HCT116 (cell line): ENCODE results near the gene UMODL1. TPM values are rescaled to one million over a fixed set of nuclear protein-coding genes. Genes with fewer than 3 reads are reported as not detected.

Experiments
- ATAC-seq: fragments of 200-7000 bp; cut with Tn5 transposase; 2 replicates; pipeline ENCODE4 v1.9.1; 2020; ENCODE audit warnings: mild to moderate bottlenecking, moderate library complexity
- BruUV-seq: library from RNA; stranded (reverse); fragments of 400-500 nt; replicated peaks from 2 replicates; lab custom pipeline; 2021; lab: Mats Ljungman, UMichigan
- CTCF ChIA-PET: fragments of 300-600 bp; sonication (Branson Sonifier 250); formaldehyde crosslinking; loops from one replicate; lab custom pipeline; 2021; ENCODE audit warnings: antibody characterized with exemption; lab: Charles Lee
- POLR2A ChIA-PET: fragments of 300-600, 350-600 bp; sonication (Branson Sonifier 250); formaldehyde crosslinking; loops from one replicate; lab custom pipeline; 2021; ENCODE audit warnings: antibody characterized with exemption; lab: Charles Lee
- RAD21 ChIA-PET, 2 experiments: fragments of 300-600 bp; sonication (Branson Sonifier 250); formaldehyde crosslinking; loops; one replicate each; lab custom pipeline; 2023; ENCODE audit warnings: low total read pairs in 2 of 2; ENCODE audit not compliant: uncharacterized antibody in 2 of 2, unreplicated experiment in 2 of 2, low non-redundant PET in 1 of 2; lab: Charles Lee
- DNase-seq: peaks from one replicate; pipeline ENCODE4 v3.0.0-alpha.2; 2010; ENCODE audit warnings: low read depth, low spot score
- H2AFZ ChIP-seq: fragments of 200-600 bp; shearing (Covaris generic), sonication (generic); 2 replicates; pipeline ENCODE4 v1.6.1; 2017; ENCODE audit warnings: low read depth, mixed run types, mixed read lengths, antibody characterized with exemption, low read length; ENCODE audit not compliant: poor library complexity, severe bottlenecking
- H3K27ac ChIP-seq: 2 replicates; pipeline ENCODE4 v1.5.1; 2012; ENCODE audit warnings: low read depth, low read length
- H3K27me3 ChIP-seq: fragments of 200-600 bp; sonication (generic); 2 replicates; pipeline ENCODE4 v1.6.1; 2016; ENCODE audit warnings: mixed run types, low read length, mixed read lengths; ENCODE audit not compliant: insufficient read depth
- H3K36me3 ChIP-seq, 2 experiments: fragments of 200-500 bp in 1 of 2; fragments of 200-600 bp in 1 of 2; sonication (Bioruptor generic) in 1 of 2; sonication (generic) in 1 of 2; 2 replicates each; pipeline versions ENCODE4 v1.5.1 to v1.6.1; 2014 to 2016; ENCODE audit warnings: low read length in 2 of 2, inconsistent platforms in 1 of 2, mixed read lengths in 1 of 2, mixed run types in 1 of 2; ENCODE audit not compliant: insufficient read depth in 2 of 2, control insufficient read depth in 1 of 2
- H3K4me1 ChIP-seq, 2 experiments: fragments of 200-600 bp in 1 of 2; sonication (generic) in 1 of 2; 2 replicates each; pipeline versions ENCODE4 v1.5.1 to v1.6.1; 2012 to 2017; ENCODE audit warnings: low read length in 2 of 2, inconsistent platforms in 1 of 2, mild to moderate bottlenecking in 1 of 2, mixed read lengths in 1 of 2, mixed run types in 1 of 2, moderate library complexity in 1 of 2; ENCODE audit not compliant: insufficient read depth in 2 of 2, control insufficient read depth in 1 of 2
- H3K4me2 ChIP-seq: fragments of 200-600 bp; sonication (generic); 2 replicates; pipeline ENCODE4 v1.6.1; 2017; ENCODE audit warnings: mixed run types, low read length, mixed read lengths
- H3K4me3 ChIP-seq, 2 experiments: fragments of 200-600 bp in 1 of 2; sonication (generic) in 1 of 2; replicated peaks in 1 of 2; 2 replicates each; pipeline ENCODE4 v1.5.1; 2011 to 2016; ENCODE audit warnings: low read length in 2 of 2, control low read depth in 1 of 2, low read depth in 1 of 2, mild to moderate bottlenecking in 1 of 2, mixed read lengths in 1 of 2, mixed run types in 1 of 2
- H3K79me2 ChIP-seq: fragments of 200-600 bp; sonication (generic); 2 replicates; pipeline ENCODE4 v1.6.1; 2017; ENCODE audit warnings: mild to moderate bottlenecking, mixed run types, low read length, moderate library complexity, mixed read lengths; ENCODE audit not compliant: insufficient read depth
- H3K9ac ChIP-seq: fragments of 200-600 bp; sonication (generic); 2 replicates; pipeline ENCODE4 v1.6.1; 2016; ENCODE audit warnings: low read length, mixed read lengths
- H3K9me2 ChIP-seq: fragments of 200-600 bp; sonication (generic), shearing (Covaris generic); 2 replicates; pipeline ENCODE4 v1.6.1; 2017; ENCODE audit warnings: mixed run types, mild to moderate bottlenecking, moderate library complexity; ENCODE audit not compliant: insufficient read depth
- H3K9me3 ChIP-seq, 2 experiments: fragments of 200-500 bp in 1 of 2; fragments of 200-600 bp in 1 of 2; sonication (Bioruptor generic) in 1 of 2; sonication (generic) in 1 of 2; 2 replicates each; pipeline ENCODE4 v1.6.1; 2014 to 2017; ENCODE audit warnings: low read length in 2 of 2, mixed read lengths in 2 of 2, inconsistent platforms in 1 of 2, low read depth in 1 of 2, mild to moderate bottlenecking in 1 of 2, mixed run types in 1 of 2, moderate library complexity in 1 of 2; ENCODE audit not compliant: control insufficient read depth in 1 of 2, insufficient read depth in 1 of 2
- H4K20me1 ChIP-seq: fragments of 200-600 bp; sonication (generic), shearing (Covaris generic); 2 replicates; pipeline ENCODE4 v1.6.1; 2017; ENCODE audit warnings: mixed run types, mild to moderate bottlenecking, moderate library complexity; ENCODE audit not compliant: insufficient read depth
- CEBPB ChIP-seq: IDR thresholded peaks from 2 replicates; pipeline ENCODE4 v1.6.1; 2012; ENCODE audit warnings: low read depth
- EGR1 ChIP-seq: IDR thresholded peaks from 2 replicates; pipeline ENCODE4 v1.6.1; 2012; ENCODE audit warnings: low read depth
- ELF1 ChIP-seq: IDR thresholded peaks from 2 replicates; pipeline ENCODE4 v1.6.1; 2012; ENCODE audit warnings: low read depth, borderline replicate concordance
- EZH2 ChIP-seq: fragments of 200-600 bp; sonication (generic); IDR thresholded peaks from 2 replicates; pipeline ENCODE4 v1.6.1; 2017; ENCODE audit warnings: antibody characterized with exemption, mixed run types
- FOSL1 ChIP-seq: IDR thresholded peaks from 2 replicates; pipeline ENCODE4 v1.6.1; 2012; ENCODE audit warnings: low read depth
- POLR2A ChIP-seq: IDR thresholded peaks from 2 replicates; pipeline ENCODE4 v1.7.0; 2011; ENCODE audit warnings: borderline replicate concordance; ENCODE audit not compliant: insufficient read depth, insufficient read length; ENCODE audit errors: extremely low read depth
- RAD21 ChIP-seq: IDR thresholded peaks from 2 replicates; pipeline ENCODE4 v1.6.1; 2012; ENCODE audit warnings: low read depth, mild to moderate bottlenecking
- SIN3A ChIP-seq: IDR thresholded peaks from 2 replicates; pipeline ENCODE4 v1.6.1; 2012; ENCODE audit warnings: low read depth
- SRF ChIP-seq: IDR thresholded peaks from 2 replicates; pipeline ENCODE4 v1.6.1; 2012; ENCODE audit warnings: low read depth
- TCF7L2 ChIP-seq: IDR thresholded peaks from 2 replicates; pipeline ENCODE4 v1.7.0; 2011; ENCODE audit warnings: borderline replicate concordance, inconsistent platforms; ENCODE audit not compliant: insufficient read depth, insufficient read length; ENCODE audit errors: extremely low read depth
- ZFX ChIP-seq: fragments of 450-650 bp; IDR thresholded peaks from 2 replicates; pipeline ENCODE4 v1.6.1; 2017
- intact Hi-C: fragments of 100-400 bp; cut with micrococcal nuclease; formaldehyde crosslinking; loops from 2 replicates; pipeline ENCODE4 v1.10.0; 2022
- total RNA-seq: library from RNA; stranded (reverse); gene quantifications from one replicate; pipeline ENCODE4 v1.2.1, GENCODE V29; 2021; ENCODE audit not compliant: unreplicated experiment
- TF ChIP-seq, protein P1 (sequence below): IDR thresholded peaks from 2 replicates; pipeline ENCODE4 v1.6.1; 2011; ENCODE audit warnings: mild to moderate bottlenecking, low read length, moderate library complexity; ENCODE audit not compliant: insufficient replicate concordance; ENCODE audit errors: extremely low read depth
- TF ChIP-seq, protein P2 (sequence below): IDR thresholded peaks from 2 replicates; pipeline ENCODE4 v1.6.1; 2012
- TF ChIP-seq, protein P3 (sequence below), 3 experiments: fragments of 200-600 bp in 1 of 3; sonication (generic) in 1 of 3; IDR thresholded peaks in 2 of 3; conservative IDR thresholded peaks in 1 of 3; 2 replicates each; pipeline ENCODE4 v1.5.1; 2012 to 2017; ENCODE audit warnings: low read depth in 2 of 3, low read length in 2 of 3, antibody characterized with exemption in 1 of 3, borderline replicate concordance in 1 of 3, control low read depth in 1 of 3, mild to moderate bottlenecking in 1 of 3, mixed read lengths in 1 of 3, mixed run types in 1 of 3, moderate library complexity in 1 of 3; ENCODE audit not compliant: insufficient read depth in 1 of 3
- TF ChIP-seq, protein P4 (sequence below): IDR thresholded peaks from 2 replicates; pipeline ENCODE4 v1.6.1; 2012

The UMODL1 gene
- total RNA-seq, 1 experiment from 2014 or later: not detected

DNA sequence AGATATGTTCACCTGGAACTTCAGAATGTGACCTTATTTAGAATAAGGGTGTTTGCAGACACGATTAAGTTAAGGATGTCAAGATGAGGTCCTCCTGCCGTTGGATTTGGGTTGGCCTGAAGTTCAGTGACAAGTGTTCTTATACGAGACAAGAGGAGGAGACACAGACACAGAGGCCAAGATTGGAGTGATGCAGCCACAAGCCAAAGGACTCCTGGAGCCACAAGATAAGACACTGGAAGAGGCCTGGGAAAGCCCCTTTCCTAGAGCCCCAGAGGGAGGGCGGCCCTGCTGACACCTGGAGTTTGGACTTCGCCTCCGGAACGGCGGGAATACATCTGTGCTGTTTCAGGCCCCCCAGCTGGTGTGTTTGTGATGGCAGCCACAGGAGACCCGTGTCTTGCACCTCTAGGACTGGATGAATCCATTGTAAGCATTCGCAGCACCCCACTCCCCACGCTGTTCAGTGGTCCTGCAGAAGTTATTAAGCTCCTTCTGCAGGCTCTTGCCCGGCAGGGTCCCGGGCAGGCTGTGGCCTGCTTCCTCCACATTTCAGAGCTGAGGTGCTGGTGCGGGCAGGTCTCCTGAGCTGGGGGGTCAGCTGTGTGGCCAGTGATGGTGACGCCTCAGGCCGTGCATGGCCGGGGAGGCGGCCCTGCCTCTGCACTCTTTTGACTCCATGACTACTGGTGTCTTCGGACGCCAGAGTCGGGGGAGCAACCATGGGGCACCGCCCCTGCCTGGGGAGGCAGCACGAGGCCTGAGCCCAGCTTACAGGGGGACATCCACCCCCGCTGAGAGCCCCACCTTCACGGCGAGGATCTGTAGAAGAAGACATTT, 34.6 kb downstream of the UMODL1 start:
- no peak for DNase-seq
- CTCF ChIA-PET: interaction anchor here (1.2 to 2.8 kb wide), 2 partner anchors 12 to 823 kb away, joined by 4 to 14 read pairs; no protein-coding TSS in a partner anchor

DNA sequence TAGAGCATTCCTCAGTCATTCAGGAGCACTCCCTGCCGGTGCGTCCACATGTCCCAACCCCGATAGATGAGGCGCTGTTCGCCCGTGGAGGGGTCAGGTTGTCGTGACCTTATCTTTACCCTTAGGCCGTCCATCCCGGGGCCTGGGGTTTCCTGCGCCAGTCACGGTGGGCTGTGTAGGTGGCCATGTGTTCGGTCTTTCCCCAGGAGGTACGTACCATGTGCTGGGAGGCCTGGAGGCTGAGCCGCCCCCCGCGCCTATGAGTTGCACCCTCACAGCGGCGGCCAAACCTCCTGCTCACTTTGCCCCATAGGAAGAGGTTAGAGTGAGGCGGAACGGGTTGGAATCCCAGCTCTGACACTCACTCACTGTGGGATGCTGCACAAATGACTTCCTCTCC, 35.3 kb downstream of the UMODL1 start:
- Histone ChIP-seq H3K36me3 (no peaks in the 10 kb centered on the region), H3K4me1 (peaks cover 0 to 4% of the 10 kb centered on the region in 2 experiments; a peak in 1 of 4 replicates), H3K27me3 (peaks cover 5% of the 10 kb centered on the region; the same call in 1 of the 2 replicates), H3K4me2 (no peak overlapping the region), H2AFZ (no peak overlapping the region), H3K4me3 (no peak overlapping the region), H3K9me3 (no peaks in the 10 kb centered on the region), H3K9ac (no peak overlapping the region), H3K9me2 (no peaks in the 10 kb centered on the region), H4K20me1 (no peaks in the 10 kb centered on the region), H3K27ac (no peak overlapping the region), H3K79me2 (no peaks in the 10 kb centered on the region)
- CTCF ChIA-PET: interaction anchor here (1.2 to 2.8 kb wide), 2 partner anchors 11 to 823 kb away, joined by 4 to 14 read pairs; no protein-coding TSS in a partner anchor
- RAD21 ChIA-PET: no interaction called here
- no peak for ATAC-seq
- TF ChIP-seq, protein P1, sequence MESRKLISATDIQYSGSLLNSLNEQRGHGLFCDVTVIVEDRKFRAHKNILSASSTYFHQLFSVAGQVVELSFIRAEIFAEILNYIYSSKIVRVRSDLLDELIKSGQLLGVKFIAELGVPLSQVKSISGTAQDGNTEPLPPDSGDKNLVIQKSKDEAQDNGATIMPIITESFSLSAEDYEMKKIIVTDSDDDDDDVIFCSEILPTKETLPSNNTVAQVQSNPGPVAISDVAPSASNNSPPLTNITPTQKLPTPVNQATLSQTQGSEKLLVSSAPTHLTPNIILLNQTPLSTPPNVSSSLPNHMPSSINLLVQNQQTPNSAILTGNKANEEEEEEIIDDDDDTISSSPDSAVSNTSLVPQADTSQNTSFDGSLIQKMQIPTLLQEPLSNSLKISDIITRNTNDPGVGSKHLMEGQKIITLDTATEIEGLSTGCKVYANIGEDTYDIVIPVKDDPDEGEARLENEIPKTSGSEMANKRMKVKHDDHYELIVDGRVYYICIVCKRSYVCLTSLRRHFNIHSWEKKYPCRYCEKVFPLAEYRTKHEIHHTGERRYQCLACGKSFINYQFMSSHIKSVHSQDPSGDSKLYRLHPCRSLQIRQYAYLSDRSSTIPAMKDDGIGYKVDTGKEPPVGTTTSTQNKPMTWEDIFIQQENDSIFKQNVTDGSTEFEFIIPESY: no peak
- TF ChIP-seq ZFX (no peak), CEBPB (no peak), EGR1 (no peak), RAD21 (no peak), TCF7L2 (no peak), ELF1 (no peak), FOSL1 (no peak)
- TF ChIP-seq, protein P2, sequence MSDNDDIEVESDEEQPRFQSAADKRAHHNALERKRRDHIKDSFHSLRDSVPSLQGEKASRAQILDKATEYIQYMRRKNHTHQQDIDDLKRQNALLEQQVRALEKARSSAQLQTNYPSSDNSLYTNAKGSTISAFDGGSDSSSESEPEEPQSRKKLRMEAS: no peak
- TF ChIP-seq, protein P3, sequence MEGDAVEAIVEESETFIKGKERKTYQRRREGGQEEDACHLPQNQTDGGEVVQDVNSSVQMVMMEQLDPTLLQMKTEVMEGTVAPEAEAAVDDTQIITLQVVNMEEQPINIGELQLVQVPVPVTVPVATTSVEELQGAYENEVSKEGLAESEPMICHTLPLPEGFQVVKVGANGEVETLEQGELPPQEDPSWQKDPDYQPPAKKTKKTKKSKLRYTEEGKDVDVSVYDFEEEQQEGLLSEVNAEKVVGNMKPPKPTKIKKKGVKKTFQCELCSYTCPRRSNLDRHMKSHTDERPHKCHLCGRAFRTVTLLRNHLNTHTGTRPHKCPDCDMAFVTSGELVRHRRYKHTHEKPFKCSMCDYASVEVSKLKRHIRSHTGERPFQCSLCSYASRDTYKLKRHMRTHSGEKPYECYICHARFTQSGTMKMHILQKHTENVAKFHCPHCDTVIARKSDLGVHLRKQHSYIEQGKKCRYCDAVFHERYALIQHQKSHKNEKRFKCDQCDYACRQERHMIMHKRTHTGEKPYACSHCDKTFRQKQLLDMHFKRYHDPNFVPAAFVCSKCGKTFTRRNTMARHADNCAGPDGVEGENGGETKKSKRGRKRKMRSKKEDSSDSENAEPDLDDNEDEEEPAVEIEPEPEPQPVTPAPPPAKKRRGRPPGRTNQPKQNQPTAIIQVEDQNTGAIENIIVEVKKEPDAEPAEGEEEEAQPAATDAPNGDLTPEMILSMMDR (IDR thresholded peaks at IDR 0.05 in 2 of 3, conservative IDR thresholded peaks at IDR 0.05 in 1 of 3; ENCODE audit: borderline replicate concordance in 1 of 3, insufficient read depth in 1 of 3, low read depth in 2 of 3, low read length in 2 of 3): no peak
- no TSS peak for BruUV-seq
- no peak for DNase-seq
- intact Hi-C loops: no loop called here
- POLR2A ChIA-PET: no interaction called here

More for the DNA sequence above, 34.6 kb downstream of the UMODL1 start:
- intact Hi-C loops: no loop called here
- Histone ChIP-seq H3K79me2 (no peaks in the 10 kb centered on the region), H3K4me3 (no peak overlapping the region), H3K36me3 (no peaks in the 10 kb centered on the region), H3K4me2 (no peak overlapping the region), H3K27me3 (peaks cover 5% of the 10 kb centered on the region; the same call in 1 of the 2 replicates), H3K9me3 (no peaks in the 10 kb centered on the region), H3K9me2 (no peaks in the 10 kb centered on the region), H2AFZ (no peak overlapping the region), H3K27ac (no peak overlapping the region), H3K4me1 (peaks cover 0 to 4% of the 10 kb centered on the region in 2 experiments; a peak in 1 of 4 replicates), H3K9ac (no peak overlapping the region), H4K20me1 (no peaks in the 10 kb centered on the region)
- RAD21 ChIA-PET: no interaction called here
- POLR2A ChIA-PET: no interaction called here
- BruUV-seq: no TSS peak
- no peak for ATAC-seq
- TF ChIP-seq SRF (no peak), POLR2A (no peak), ZFX (no peak), ELF1 (no peak), EZH2 (no peak), TCF7L2 (no peak), SIN3A (no peak), CEBPB (no peak)
- TF ChIP-seq, protein P4, sequence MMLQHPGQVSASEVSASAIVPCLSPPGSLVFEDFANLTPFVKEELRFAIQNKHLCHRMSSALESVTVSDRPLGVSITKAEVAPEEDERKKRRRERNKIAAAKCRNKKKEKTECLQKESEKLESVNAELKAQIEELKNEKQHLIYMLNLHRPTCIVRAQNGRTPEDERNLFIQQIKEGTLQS: no peak
